Right atrium auricular region (tissue), 2 donors: Measurements from ENCODE around the gene DGKG. TPM values are rescaled to one million over a fixed set of nuclear protein-coding genes. Genes with fewer than 3 reads are reported as not detected.

ENCODE experiments used
- DNase-seq: peaks from one replicate; pipeline ENCODE4 v3.0.0-alpha.2; 2019; ENCODE audit warnings: low spot score
- H3K27ac ChIP-seq, 2 donors: fragments of 200-600 bp; sonication (generic); 1 replicate in 1 of 2; 2 replicates in 1 of 2; pipeline ENCODE4 v1.5.1; 2016 to 2019
- H3K27me3 ChIP-seq, 2 donors: fragments of 200-600 bp; sonication (generic); one replicate each; pipeline versions ENCODE4 v1.5.1 to v1.6.0; 2017 to 2019
- H3K36me3 ChIP-seq: fragments of 200-600 bp; sonication (generic); one replicate; pipeline ENCODE4 v1.5.1; 2016
- H3K4me1 ChIP-seq, 2 donors: fragments of 200-600 bp; sonication (generic); one replicate each; pipeline versions ENCODE4 v1.5.1 to v1.6.0; 2017 to 2019
- H3K4me3 ChIP-seq, 2 donors: fragments of 200-600 bp; sonication (generic); 1 replicate in 1 of 2; 2 replicates in 1 of 2; pipeline ENCODE4 v1.5.1; 2017 to 2019; ENCODE audit warnings: mild to moderate bottlenecking in 1 of 2, moderate library complexity in 1 of 2
- H3K9me3 ChIP-seq, 2 donors: fragments of 200-600 bp; sonication (generic); one replicate each; pipeline ENCODE4 v1.5.1; 2019
- CTCF ChIP-seq, 2 donors: fragments of 200-600 bp; sonication (generic); IDR thresholded peaks; one replicate each; pipeline ENCODE4 v1.5.1; 2019; ENCODE audit warnings: antibody characterized with exemption in 2 of 2
- total RNA-seq, 2 donors: library from RNA; depleted of rRNA; stranded (reverse); fragments of >200 nt; gene quantifications; one replicate each; pipeline ENCODE4 v1.1.0, GENCODE V29; 2016

DGKG gene
- total RNA-seq, 2 donors from 2014 or later = 25.1 to 27.4 TPM

GRCh38 chr3:186194451-186194811 is 167.6 kb downstream of the DGKG start:
- no peaks in the 10 kb centered on the region for H3K27me3 ChIP-seq
- peaks cover 0 to 15% of the 10 kb centered on the region in 2 donors for H3K4me1 ChIP-seq
- no peaks in the 10 kb centered on the region for H3K9me3 ChIP-seq
- no peak for TF ChIP-seq CTCF (IDR thresholded peaks at IDR 0.05)
- no peak for DNase-seq
- H3K4me3 ChIP-seq = peak overlapping the region in 1 of 2 donors; percentile 33
- no peak overlapping the region for H3K27ac ChIP-seq
- no peaks in the 10 kb centered on the region for H3K36me3 ChIP-seq

GRCh38 chr3:186193534-186194450 is 168.2 kb downstream of the DGKG start:
- no peak for TF ChIP-seq CTCF (IDR thresholded peaks at IDR 0.05)
- peak overlapping the region in 1 of 2 donors; percentile 33 for H3K4me3 ChIP-seq
- H3K27ac ChIP-seq = no peak overlapping the region
- no peaks in the 10 kb centered on the region for H3K36me3 ChIP-seq
- H3K27me3 ChIP-seq = no peaks in the 10 kb centered on the region
- peaks cover 0 to 15% of the 10 kb centered on the region in 2 donors for H3K4me1 ChIP-seq
- no peak for DNase-seq
- no peaks in the 10 kb centered on the region for H3K9me3 ChIP-seq

- no peaks in the 10 kb centered on the region for H3K9me3 ChIP-seq
- DNase-seq = no peak
- TF ChIP-seq CTCF (IDR thresholded peaks at IDR 0.05) = no peak
- no peak overlapping the region for H3K27ac ChIP-seq
- peaks cover 0 to 15% of the 10 kb centered on the region in 2 donors for H3K4me1 ChIP-seq
- H3K27me3 ChIP-seq = no peaks in the 10 kb centered on the region
- no peak overlapping the region for H3K4me3 ChIP-seq
- H3K36me3 ChIP-seq = no peaks in the 10 kb centered on the region
Observed at GRCh38 chr3:186192823-186193222, 169.2 kb downstream of the DGKG start.

GRCh38 chr3:186189492-186189891 is 172.5 kb downstream of the DGKG start:
- Histone ChIP-seq H3K27ac (no peak overlapping the region), H3K9me3 (no peaks in the 10 kb centered on the region), H3K27me3 (no peaks in the 10 kb centered on the region), H3K4me1 (peaks cover 0 to 15% of the 10 kb centered on the region in 2 donors), H3K4me3 (no peak overlapping the region), H3K36me3 (no peaks in the 10 kb centered on the region)
- no peak for DNase-seq
- no peak for TF ChIP-seq CTCF (IDR thresholded peaks at IDR 0.05)

- H3K4me3 ChIP-seq = no peak overlapping the region
- H3K36me3 ChIP-seq = no peaks in the 10 kb centered on the region
- no peak for DNase-seq
- H3K9me3 ChIP-seq = no peaks in the 10 kb centered on the region
- no peak overlapping the region for H3K27ac ChIP-seq
- H3K27me3 ChIP-seq = no peaks in the 10 kb centered on the region
- H3K4me1 ChIP-seq = no peaks in the 10 kb centered on the region
- no peak for TF ChIP-seq CTCF (IDR thresholded peaks at IDR 0.05)
Observed at GRCh38 chr3:186187401-186188275, 174.4 kb downstream of the DGKG start.
